HCT116 (cell line): ENCODE data around the gene CCDC91. TPM values are rescaled to one million over a fixed set of nuclear protein-coding genes. Genes with fewer than 3 reads are reported as not detected.

Experiments
- ATAC-seq: fragments of 200-7000 bp; cut with Tn5 transposase; 2 replicates; pipeline ENCODE4 v1.9.1; 2020; ENCODE audit warnings: mild to moderate bottlenecking, moderate library complexity
- BruUV-seq: library from RNA; stranded (reverse); fragments of 400-500 nt; replicated peaks from 2 replicates; lab custom pipeline; 2021; lab: Mats Ljungman, UMichigan
- CTCF ChIA-PET: fragments of 300-600 bp; sonication (Branson Sonifier 250); formaldehyde crosslinking; loops from one replicate; lab custom pipeline; 2021; ENCODE audit warnings: antibody characterized with exemption; lab: Charles Lee
- POLR2A ChIA-PET: fragments of 300-600, 350-600 bp; sonication (Branson Sonifier 250); formaldehyde crosslinking; loops from one replicate; lab custom pipeline; 2021; ENCODE audit warnings: antibody characterized with exemption; lab: Charles Lee
- RAD21 ChIA-PET, 2 experiments: fragments of 300-600 bp; sonication (Branson Sonifier 250); formaldehyde crosslinking; loops; one replicate each; lab custom pipeline; 2023; ENCODE audit warnings: low total read pairs in 2 of 2; ENCODE audit not compliant: uncharacterized antibody in 2 of 2, unreplicated experiment in 2 of 2, low non-redundant PET in 1 of 2; lab: Charles Lee
- DNase-seq: peaks from one replicate; pipeline ENCODE4 v3.0.0-alpha.2; 2010; ENCODE audit warnings: low read depth, low spot score
- H2AFZ ChIP-seq: fragments of 200-600 bp; shearing (Covaris generic), sonication (generic); 2 replicates; pipeline ENCODE4 v1.6.1; 2017; ENCODE audit warnings: low read depth, mixed run types, mixed read lengths, antibody characterized with exemption, low read length; ENCODE audit not compliant: poor library complexity, severe bottlenecking
- H3K27ac ChIP-seq: 2 replicates; pipeline ENCODE4 v1.5.1; 2012; ENCODE audit warnings: low read depth, low read length
- H3K27me3 ChIP-seq: fragments of 200-600 bp; sonication (generic); 2 replicates; pipeline ENCODE4 v1.6.1; 2016; ENCODE audit warnings: mixed run types, low read length, mixed read lengths; ENCODE audit not compliant: insufficient read depth
- H3K36me3 ChIP-seq, 2 experiments: fragments of 200-500 bp in 1 of 2; fragments of 200-600 bp in 1 of 2; sonication (Bioruptor generic) in 1 of 2; sonication (generic) in 1 of 2; 2 replicates each; pipeline versions ENCODE4 v1.5.1 to v1.6.1; 2014 to 2016; ENCODE audit warnings: low read length in 2 of 2, inconsistent platforms in 1 of 2, mixed read lengths in 1 of 2, mixed run types in 1 of 2; ENCODE audit not compliant: insufficient read depth in 2 of 2, control insufficient read depth in 1 of 2
- H3K4me1 ChIP-seq, 2 experiments: fragments of 200-600 bp in 1 of 2; sonication (generic) in 1 of 2; 2 replicates each; pipeline versions ENCODE4 v1.5.1 to v1.6.1; 2012 to 2017; ENCODE audit warnings: low read length in 2 of 2, inconsistent platforms in 1 of 2, mild to moderate bottlenecking in 1 of 2, mixed read lengths in 1 of 2, mixed run types in 1 of 2, moderate library complexity in 1 of 2; ENCODE audit not compliant: insufficient read depth in 2 of 2, control insufficient read depth in 1 of 2
- H3K4me2 ChIP-seq: fragments of 200-600 bp; sonication (generic); 2 replicates; pipeline ENCODE4 v1.6.1; 2017; ENCODE audit warnings: mixed run types, low read length, mixed read lengths
- H3K4me3 ChIP-seq, 2 experiments: fragments of 200-600 bp in 1 of 2; sonication (generic) in 1 of 2; replicated peaks in 1 of 2; 2 replicates each; pipeline ENCODE4 v1.5.1; 2011 to 2016; ENCODE audit warnings: low read length in 2 of 2, control low read depth in 1 of 2, low read depth in 1 of 2, mild to moderate bottlenecking in 1 of 2, mixed read lengths in 1 of 2, mixed run types in 1 of 2
- H3K79me2 ChIP-seq: fragments of 200-600 bp; sonication (generic); 2 replicates; pipeline ENCODE4 v1.6.1; 2017; ENCODE audit warnings: mild to moderate bottlenecking, mixed run types, low read length, moderate library complexity, mixed read lengths; ENCODE audit not compliant: insufficient read depth
- H3K9ac ChIP-seq: fragments of 200-600 bp; sonication (generic); 2 replicates; pipeline ENCODE4 v1.6.1; 2016; ENCODE audit warnings: low read length, mixed read lengths
- H3K9me2 ChIP-seq: fragments of 200-600 bp; sonication (generic), shearing (Covaris generic); 2 replicates; pipeline ENCODE4 v1.6.1; 2017; ENCODE audit warnings: mixed run types, mild to moderate bottlenecking, moderate library complexity; ENCODE audit not compliant: insufficient read depth
- H3K9me3 ChIP-seq, 2 experiments: fragments of 200-500 bp in 1 of 2; fragments of 200-600 bp in 1 of 2; sonication (Bioruptor generic) in 1 of 2; sonication (generic) in 1 of 2; 2 replicates each; pipeline ENCODE4 v1.6.1; 2014 to 2017; ENCODE audit warnings: low read length in 2 of 2, mixed read lengths in 2 of 2, inconsistent platforms in 1 of 2, low read depth in 1 of 2, mild to moderate bottlenecking in 1 of 2, mixed run types in 1 of 2, moderate library complexity in 1 of 2; ENCODE audit not compliant: control insufficient read depth in 1 of 2, insufficient read depth in 1 of 2
- H4K20me1 ChIP-seq: fragments of 200-600 bp; sonication (generic), shearing (Covaris generic); 2 replicates; pipeline ENCODE4 v1.6.1; 2017; ENCODE audit warnings: mixed run types, mild to moderate bottlenecking, moderate library complexity; ENCODE audit not compliant: insufficient read depth
- CBX3 ChIP-seq: IDR thresholded peaks from 2 replicates; pipeline ENCODE4 v1.6.1; 2012; ENCODE audit warnings: low read depth
- CEBPB ChIP-seq: IDR thresholded peaks from 2 replicates; pipeline ENCODE4 v1.6.1; 2012; ENCODE audit warnings: low read depth
- EGR1 ChIP-seq: IDR thresholded peaks from 2 replicates; pipeline ENCODE4 v1.6.1; 2012; ENCODE audit warnings: low read depth
- ELF1 ChIP-seq: IDR thresholded peaks from 2 replicates; pipeline ENCODE4 v1.6.1; 2012; ENCODE audit warnings: low read depth, borderline replicate concordance
- EZH2 ChIP-seq: fragments of 200-600 bp; sonication (generic); IDR thresholded peaks from 2 replicates; pipeline ENCODE4 v1.6.1; 2017; ENCODE audit warnings: antibody characterized with exemption, mixed run types
- FOSL1 ChIP-seq: IDR thresholded peaks from 2 replicates; pipeline ENCODE4 v1.6.1; 2012; ENCODE audit warnings: low read depth
- POLR2A ChIP-seq: IDR thresholded peaks from 2 replicates; pipeline ENCODE4 v1.7.0; 2011; ENCODE audit warnings: borderline replicate concordance; ENCODE audit not compliant: insufficient read depth, insufficient read length; ENCODE audit errors: extremely low read depth
- POLR2AphosphoS5 ChIP-seq: IDR thresholded peaks from 2 replicates; pipeline ENCODE4 v1.6.1; 2011; ENCODE audit warnings: mild to moderate bottlenecking, low read depth, low read length, moderate library complexity
- RAD21 ChIP-seq: IDR thresholded peaks from 2 replicates; pipeline ENCODE4 v1.6.1; 2012; ENCODE audit warnings: low read depth, mild to moderate bottlenecking
- SP1 ChIP-seq: IDR thresholded peaks from 2 replicates; pipeline ENCODE4 v1.6.1; 2012; ENCODE audit warnings: low read depth
- SRF ChIP-seq: IDR thresholded peaks from 2 replicates; pipeline ENCODE4 v1.6.1; 2012; ENCODE audit warnings: low read depth
- ZFX ChIP-seq: fragments of 450-650 bp; IDR thresholded peaks from 2 replicates; pipeline ENCODE4 v1.6.1; 2017
- intact Hi-C: fragments of 100-400 bp; cut with micrococcal nuclease; formaldehyde crosslinking; loops from 2 replicates; pipeline ENCODE4 v1.10.0; 2022
- total RNA-seq: library from RNA; stranded (reverse); gene quantifications from one replicate; pipeline ENCODE4 v1.2.1, GENCODE V29; 2021; ENCODE audit not compliant: unreplicated experiment
- TF ChIP-seq, protein P1 (sequence below): IDR thresholded peaks from 2 replicates; pipeline ENCODE4 v1.6.1; 2012
- TF ChIP-seq, protein P2 (sequence below), 3 experiments: fragments of 200-600 bp in 1 of 3; sonication (generic) in 1 of 3; IDR thresholded peaks in 2 of 3; conservative IDR thresholded peaks in 1 of 3; 2 replicates each; pipeline ENCODE4 v1.5.1; 2012 to 2017; ENCODE audit warnings: low read depth in 2 of 3, low read length in 2 of 3, antibody characterized with exemption in 1 of 3, borderline replicate concordance in 1 of 3, control low read depth in 1 of 3, mild to moderate bottlenecking in 1 of 3, mixed read lengths in 1 of 3, mixed run types in 1 of 3, moderate library complexity in 1 of 3; ENCODE audit not compliant: insufficient read depth in 1 of 3
- TF ChIP-seq, protein P3 (sequence below): IDR thresholded peaks from 2 replicates; pipeline ENCODE4 v1.6.1; 2012
- TF ChIP-seq, protein P4 (sequence below): IDR thresholded peaks from 2 replicates; pipeline ENCODE4 v1.6.1; 2011; ENCODE audit warnings: mild to moderate bottlenecking, low read length, moderate library complexity; ENCODE audit not compliant: insufficient replicate concordance; ENCODE audit errors: extremely low read depth

Gene CCDC91
- total RNA-seq, 1 experiment from 2014 or later, result 18.1 TPM

DNA sequence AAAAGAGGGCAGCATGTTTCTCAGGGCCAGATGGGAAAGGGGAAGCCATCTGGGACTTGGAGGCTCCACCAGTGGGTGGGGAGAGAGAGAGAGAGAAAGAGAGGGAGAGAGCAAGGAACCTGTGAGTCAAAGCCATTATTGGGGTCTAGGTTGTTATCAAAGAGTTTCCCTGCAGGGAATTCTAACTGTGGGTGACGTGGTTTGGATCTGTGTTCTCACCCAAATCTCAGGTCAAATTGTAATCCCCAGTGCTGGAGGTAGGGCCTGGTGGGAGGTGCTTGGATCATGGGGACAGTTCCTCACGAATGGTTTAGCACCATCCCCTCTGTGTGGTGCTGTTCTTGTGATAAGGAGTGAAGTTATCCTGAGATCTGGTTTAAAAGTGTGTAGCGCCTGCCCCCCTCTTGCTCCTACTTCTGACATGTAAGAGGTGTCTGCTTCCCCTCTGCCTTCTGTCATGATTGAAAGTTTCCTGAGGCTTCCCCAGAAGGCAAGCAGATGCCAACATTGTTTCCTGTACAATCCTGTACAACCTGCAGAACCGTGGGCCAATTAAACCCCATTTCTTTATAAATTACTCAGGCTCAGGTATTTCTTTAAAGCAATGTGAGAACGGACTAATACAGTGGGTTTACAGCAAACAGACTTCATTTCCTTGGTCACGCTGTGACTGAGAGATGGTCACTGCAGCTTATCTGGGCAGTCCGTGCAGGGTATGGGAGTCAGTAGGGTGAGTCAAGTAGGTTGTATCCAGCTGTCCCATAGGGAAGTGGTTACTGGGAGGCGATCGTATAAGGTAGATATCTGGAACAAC is 52.4 kb downstream of the CCDC91 start:
- Histone ChIP-seq H3K9me3 (no peaks in the 10 kb centered on the region), H3K4me2 (no peak overlapping the region), H3K27ac (no peak overlapping the region), H2AFZ (no peak overlapping the region)
- CTCF ChIA-PET, result no interaction called here
- TF ChIP-seq, protein P1, sequence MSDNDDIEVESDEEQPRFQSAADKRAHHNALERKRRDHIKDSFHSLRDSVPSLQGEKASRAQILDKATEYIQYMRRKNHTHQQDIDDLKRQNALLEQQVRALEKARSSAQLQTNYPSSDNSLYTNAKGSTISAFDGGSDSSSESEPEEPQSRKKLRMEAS, result no peak
- TF ChIP-seq, protein P2, sequence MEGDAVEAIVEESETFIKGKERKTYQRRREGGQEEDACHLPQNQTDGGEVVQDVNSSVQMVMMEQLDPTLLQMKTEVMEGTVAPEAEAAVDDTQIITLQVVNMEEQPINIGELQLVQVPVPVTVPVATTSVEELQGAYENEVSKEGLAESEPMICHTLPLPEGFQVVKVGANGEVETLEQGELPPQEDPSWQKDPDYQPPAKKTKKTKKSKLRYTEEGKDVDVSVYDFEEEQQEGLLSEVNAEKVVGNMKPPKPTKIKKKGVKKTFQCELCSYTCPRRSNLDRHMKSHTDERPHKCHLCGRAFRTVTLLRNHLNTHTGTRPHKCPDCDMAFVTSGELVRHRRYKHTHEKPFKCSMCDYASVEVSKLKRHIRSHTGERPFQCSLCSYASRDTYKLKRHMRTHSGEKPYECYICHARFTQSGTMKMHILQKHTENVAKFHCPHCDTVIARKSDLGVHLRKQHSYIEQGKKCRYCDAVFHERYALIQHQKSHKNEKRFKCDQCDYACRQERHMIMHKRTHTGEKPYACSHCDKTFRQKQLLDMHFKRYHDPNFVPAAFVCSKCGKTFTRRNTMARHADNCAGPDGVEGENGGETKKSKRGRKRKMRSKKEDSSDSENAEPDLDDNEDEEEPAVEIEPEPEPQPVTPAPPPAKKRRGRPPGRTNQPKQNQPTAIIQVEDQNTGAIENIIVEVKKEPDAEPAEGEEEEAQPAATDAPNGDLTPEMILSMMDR (IDR thresholded peaks at IDR 0.05 in 2 of 3, conservative IDR thresholded peaks at IDR 0.05 in 1 of 3; ENCODE audit: borderline replicate concordance in 1 of 3, insufficient read depth in 1 of 3, low read depth in 2 of 3, low read length in 2 of 3), result no peak
- TF ChIP-seq SP1 (no peak), RAD21 (no peak), FOSL1 (no peak), SRF (no peak), EGR1 (no peak), ZFX (no peak), POLR2A (no peak), EZH2 (no peak), CEBPB (no peak), CBX3 (no peak), POLR2AphosphoS5 (no peak), ELF1 (no peak)
- TF ChIP-seq, protein P3, sequence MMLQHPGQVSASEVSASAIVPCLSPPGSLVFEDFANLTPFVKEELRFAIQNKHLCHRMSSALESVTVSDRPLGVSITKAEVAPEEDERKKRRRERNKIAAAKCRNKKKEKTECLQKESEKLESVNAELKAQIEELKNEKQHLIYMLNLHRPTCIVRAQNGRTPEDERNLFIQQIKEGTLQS, result no peak
- TF ChIP-seq, protein P4, sequence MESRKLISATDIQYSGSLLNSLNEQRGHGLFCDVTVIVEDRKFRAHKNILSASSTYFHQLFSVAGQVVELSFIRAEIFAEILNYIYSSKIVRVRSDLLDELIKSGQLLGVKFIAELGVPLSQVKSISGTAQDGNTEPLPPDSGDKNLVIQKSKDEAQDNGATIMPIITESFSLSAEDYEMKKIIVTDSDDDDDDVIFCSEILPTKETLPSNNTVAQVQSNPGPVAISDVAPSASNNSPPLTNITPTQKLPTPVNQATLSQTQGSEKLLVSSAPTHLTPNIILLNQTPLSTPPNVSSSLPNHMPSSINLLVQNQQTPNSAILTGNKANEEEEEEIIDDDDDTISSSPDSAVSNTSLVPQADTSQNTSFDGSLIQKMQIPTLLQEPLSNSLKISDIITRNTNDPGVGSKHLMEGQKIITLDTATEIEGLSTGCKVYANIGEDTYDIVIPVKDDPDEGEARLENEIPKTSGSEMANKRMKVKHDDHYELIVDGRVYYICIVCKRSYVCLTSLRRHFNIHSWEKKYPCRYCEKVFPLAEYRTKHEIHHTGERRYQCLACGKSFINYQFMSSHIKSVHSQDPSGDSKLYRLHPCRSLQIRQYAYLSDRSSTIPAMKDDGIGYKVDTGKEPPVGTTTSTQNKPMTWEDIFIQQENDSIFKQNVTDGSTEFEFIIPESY, result no peak
- TF ChIP-seq, all 23 proteins: peak for 0
- H3K4me1 ChIP-seq, result no peaks in the 10 kb centered on the region
- H3K27me3 ChIP-seq, result no peaks in the 10 kb centered on the region
- ATAC-seq (no peak), DNase-seq (no peak)
- no peaks in the 10 kb centered on the region for H3K9me2 ChIP-seq
- BruUV-seq, result no TSS peak
- H3K9ac ChIP-seq, result no peak overlapping the region
- ChIA-PET POLR2A (no interaction called here), RAD21 (no interaction called here)
- intact Hi-C loops, result no loop called here
- no peaks in the 10 kb centered on the region for H3K36me3 ChIP-seq
- H3K4me3 ChIP-seq, result no peak overlapping the region
- H4K20me1 ChIP-seq, result no peaks in the 10 kb centered on the region
- H3K79me2 ChIP-seq, result no peaks in the 10 kb centered on the region
